SK-N-SH (cell line): ENCODE measurements around the gene SULT2B1. TPM values are rescaled to one million over a fixed set of nuclear protein-coding genes. Genes with fewer than 3 reads are reported as not detected.

Source experiments
- CTCF ChIA-PET: fragments of 300-600, 350-600 bp; formaldehyde crosslinking; extraction: SDS; loops from one replicate; lab custom pipeline; 2021; lab: Yijun Ruan, JAX
- POLR2A ChIA-PET: fragments of 350-600 bp; sonication (Branson Sonifier 250); formaldehyde crosslinking; extraction: SDS; loops from one replicate; lab custom pipeline; 2020; ENCODE audit warnings: antibody characterized with exemption, inconsistent platforms; lab: Yijun Ruan, JAX
- DNase-seq: peaks from one replicate; pipeline ENCODE4 v3.0.0; 2012
- H2AFZ ChIP-seq: fragments of 200-600 bp; sonication (generic); 2 replicates; pipeline ENCODE4 v1.8.1; 2016; ENCODE audit warnings: antibody characterized with exemption, mild to moderate bottlenecking, low read depth
- H3F3A ChIP-seq: fragments of 200-600 bp; sonication (generic); replicated peaks from 2 replicates; pipeline ENCODE3; 2016; ENCODE audit warnings: antibody characterized with exemption, mild to moderate bottlenecking; ENCODE audit not compliant: insufficient read depth
- H3K27ac ChIP-seq, 2 experiments: fragments of 200-500 bp in 1 of 2; fragments of 200-600 bp in 1 of 2; sonication (Bioruptor generic) in 1 of 2; sonication (generic), shearing (Covaris generic) in 1 of 2; 2 replicates each; pipeline versions ENCODE4 v1.5.1 to v1.6.1; 2014 to 2016; ENCODE audit warnings: low read depth in 2 of 2, inconsistent platforms in 1 of 2, low read length in 1 of 2, mild to moderate bottlenecking in 1 of 2, mixed read lengths in 1 of 2
- H3K27me3 ChIP-seq: fragments of 200-600 bp; sonication (generic), shearing (Covaris generic); 2 replicates; pipeline ENCODE4 v1.6.1; 2016; ENCODE audit warnings: mixed run types; ENCODE audit not compliant: insufficient read depth
- H3K36me3 ChIP-seq, 2 experiments: fragments of 200-500 bp in 1 of 2; fragments of 200-600 bp in 1 of 2; sonication (Bioruptor generic) in 1 of 2; sonication (generic) in 1 of 2; replicated peaks in 1 of 2; 2 replicates each; pipeline versions ENCODE3 to v1.5.1; 2014 to 2016; ENCODE audit warnings: low read length in 1 of 2, mild to moderate bottlenecking in 1 of 2; ENCODE audit not compliant: insufficient read depth in 2 of 2, control insufficient read depth in 1 of 2
- H3K4me1 ChIP-seq, 2 experiments: fragments of 200-500 bp in 1 of 2; fragments of 200-600 bp in 1 of 2; sonication (Bioruptor generic) in 1 of 2; sonication (generic), shearing (Covaris generic) in 1 of 2; 2 replicates each; pipeline versions ENCODE4 v1.5.1 to v1.6.1; 2014 to 2016; ENCODE audit warnings: low read depth in 1 of 2, low read length in 1 of 2, mixed run types in 1 of 2; ENCODE audit not compliant: insufficient read depth in 2 of 2, control insufficient read depth in 1 of 2
- H3K4me2 ChIP-seq: fragments of 200-600 bp; sonication (generic), shearing (Covaris generic); 2 replicates; pipeline ENCODE4 v1.6.1; 2017; ENCODE audit warnings: mixed run types
- H3K4me3 ChIP-seq, 2 experiments: fragments of 200-500 bp in 1 of 2; fragments of 200-600 bp in 1 of 2; sonication (Bioruptor generic) in 1 of 2; sonication (generic), shearing (Covaris generic) in 1 of 2; 2 replicates each; pipeline versions ENCODE4 v1.5.1 to v1.8.1; 2014 to 2016; ENCODE audit warnings: low read depth in 2 of 2, inconsistent platforms in 1 of 2, low read length in 1 of 2, mild to moderate bottlenecking in 1 of 2, mixed read lengths in 1 of 2, moderate library complexity in 1 of 2
- H3K79me2 ChIP-seq: fragments of 200-600 bp; sonication (generic); 2 replicates; pipeline ENCODE4 v1.8.1; 2017; ENCODE audit warnings: mild to moderate bottlenecking; ENCODE audit not compliant: insufficient read depth
- H3K9ac ChIP-seq: fragments of 200-600 bp; sonication (generic); 2 replicates; pipeline ENCODE4 v1.6.1; 2017; ENCODE audit warnings: mixed run types
- H3K9me2 ChIP-seq: fragments of 200-600 bp; sonication (generic); 2 replicates; pipeline ENCODE4 v1.6.1; 2017; ENCODE audit warnings: mixed run types
- H3K9me3 ChIP-seq: fragments of 200-600 bp; sonication (generic); 2 replicates; pipeline ENCODE4 v1.6.1; 2017; ENCODE audit warnings: mixed run types, mild to moderate bottlenecking, moderate library complexity
- H4K20me1 ChIP-seq: fragments of 200-600 bp; sonication (generic); 2 replicates; pipeline ENCODE4 v1.6.1; 2017; ENCODE audit warnings: mild to moderate bottlenecking, mixed run types; ENCODE audit not compliant: insufficient read depth
- FOXM1 ChIP-seq: IDR thresholded peaks from 2 replicates; pipeline ENCODE4 v1.4.0; 2012; ENCODE audit warnings: low read depth, mild to moderate bottlenecking
- MAX ChIP-seq: IDR thresholded peaks from 2 replicates; pipeline ENCODE4 v1.4.0; 2012; ENCODE audit warnings: low read depth
- MEF2A ChIP-seq: IDR thresholded peaks from 2 replicates; pipeline ENCODE4 v1.4.0; 2012; ENCODE audit warnings: low read depth, borderline replicate concordance
- MXI1 ChIP-seq: IDR thresholded peaks from 2 replicates; pipeline ENCODE4 v1.6.1; 2012; ENCODE audit warnings: mild to moderate bottlenecking, low read depth, low read length, improper control_type of control experiment
- PBX3 ChIP-seq: IDR thresholded peaks from 2 replicates; pipeline ENCODE4; 2012
- POLR2AphosphoS5 ChIP-seq: IDR thresholded peaks from 2 replicates; pipeline ENCODE4 v1.6.1; 2012; ENCODE audit warnings: low read depth, low read length
- RXRA ChIP-seq: IDR thresholded peaks from 2 replicates; pipeline ENCODE4 v1.4.0; 2012; ENCODE audit warnings: low read depth, mild to moderate bottlenecking, borderline replicate concordance
- ZBTB33 ChIP-seq: IDR thresholded peaks from 2 replicates; pipeline ENCODE4 v1.4.0; 2012; ENCODE audit warnings: low read depth, borderline replicate concordance
- WGBS: methylation state at CpG from one replicate; pipeline ENCODE4 v1.1.6; 2017; ENCODE audit warnings: low lambda C conversion rate; 5-methylcytosine and 5-hydroxymethylcytosine counted together
- polyA plus RNA-seq, 3 experiments: library from polyadenylated mRNA; depleted of rRNA; stranded (reverse); fragments of >200 nt; gene quantifications; 2 replicates each; pipeline ENCODE4 v1.2.3, GENCODE V29; 2012

SULT2B1 gene
- polyA plus RNA-seq, 1 of the 3 experiments (the other 2 are of a cell fraction): 0.92 TPM

- WGBS: 76% methylated on average over 18 of the region's 39 CpGs
- H3K79me2 ChIP-seq: peaks cover 23% of the 10 kb centered on the region
- no peak overlapping the region for H2AFZ ChIP-seq
- no peak for DNase-seq
- H3K4me3 ChIP-seq: no peak overlapping the region
- H3K27me3 ChIP-seq: no peaks in the 10 kb centered on the region
- ChIA-PET POLR2A (interaction anchor here (0.6 to 1.9 kb wide), 7 partner anchors 11 to 388 kb away, joined by 3 to 5 read pairs (median 4); no protein-coding TSS in a partner anchor), CTCF (interaction anchor here (0.6 to 8.0 kb wide), 6 partner anchors 12 to 343 kb away, joined by 3 to 72 read pairs (median 3); no protein-coding TSS in a partner anchor)
- H3K9ac ChIP-seq: no peak overlapping the region
- H3F3A ChIP-seq: peaks cover 36% of the 10 kb centered on the region
- peaks cover 28 to 33% of the 10 kb centered on the region in 2 experiments for H3K36me3 ChIP-seq
- peaks cover 11 to 34% of the 10 kb centered on the region in 2 experiments; a peak in 3 of 4 replicates for H3K4me1 ChIP-seq
- no peaks in the 10 kb centered on the region for H3K9me2 ChIP-seq
- peaks cover 35% of the 10 kb centered on the region for H4K20me1 ChIP-seq
- peak overlapping the region in 1 of 2 experiments; percentile 40; a peak in 2 of 4 replicates for H3K27ac ChIP-seq
- H3K9me3 ChIP-seq: no peaks in the 10 kb centered on the region
- no peak for TF ChIP-seq FOXM1
- TF ChIP-seq MAX: no peak
- H3K4me2 ChIP-seq: no peak overlapping the region
Measured at GRCh38 chr19:48613024-48613851, 61.3 kb downstream of the SULT2B1 start.

GRCh38 chr19:48613852-48614435 is 62.0 kb downstream of the SULT2B1 start:
- Histone ChIP-seq H4K20me1 (peaks cover 39% of the 10 kb centered on the region), H3K79me2 (peaks cover 30% of the 10 kb centered on the region), H3F3A (peaks cover 41% of the 10 kb centered on the region), H3K4me1 (peaks cover 11 to 34% of the 10 kb centered on the region in 2 experiments; a peak in 3 of 4 replicates), H3K27me3 (no peaks in the 10 kb centered on the region), H3K4me3 (no peak overlapping the region), H3K9ac (no peak overlapping the region), H3K4me2 (no peak overlapping the region), H3K9me2 (no peaks in the 10 kb centered on the region), H3K9me3 (no peaks in the 10 kb centered on the region), H3K36me3 (peaks cover 28 to 33% of the 10 kb centered on the region in 2 experiments), H2AFZ (no peak overlapping the region), H3K27ac (peak overlapping the region in 1 of 2 experiments; percentile 40; a peak in 2 of 4 replicates)
- TF ChIP-seq MEF2A: no peak
- TF ChIP-seq ZBTB33: peak; percentile 19; the same call in 1 of the 2 replicates
- TF ChIP-seq POLR2AphosphoS5: peak; percentile 6; the same call in 1 of the 2 replicates
- TF ChIP-seq PBX3: 0 out of 2 replicates have a peak, but pooled peaks have one; percentile 27
- peak; percentile 42; the same call in 1 of the 2 replicates for TF ChIP-seq MXI1
- TF ChIP-seq RXRA: no peak
- no peak for DNase-seq
- 76% methylated on average over 13 of the region's 13 CpGs for WGBS
- ChIA-PET POLR2A (interaction anchor here (0.6 to 1.9 kb wide), 7 partner anchors 9 to 273 kb away, joined by 3 to 5 read pairs (median 3); no protein-coding TSS in a partner anchor), CTCF (interaction anchor here (0.6 to 8.0 kb wide), 4 partner anchors 24 to 343 kb away, joined by 3 to 72 read pairs (median 3); no protein-coding TSS in a partner anchor)
